Adrenal gland (tissue), 12 donors: ENCODE measurements around the gene ZSWIM8. TPM values are rescaled to one million over a fixed set of nuclear protein-coding genes. Genes with fewer than 3 reads are reported as not detected.

Experiments
- DNase-seq, 7 donors: peaks; one replicate each; pipeline ENCODE4 v3.0.0-alpha.2; 2019 to 2020
- H3K27ac ChIP-seq, 5 donors: fragments of 200-600 bp; sonication (generic) in 4 of 5; 1 replicate in 3 of 5; 2 replicates in 2 of 5; pipeline versions ENCODE4 v1.5.1 to v1.8.0; 2016 to 2020; ENCODE audit warnings: mild to moderate bottlenecking in 1 of 5
- H3K27me3 ChIP-seq: fragments of 200-600 bp; 2 replicates; pipeline ENCODE4 v1.8.0; 2021
- H3K36me3 ChIP-seq, 2 donors: fragments of 200-600 bp; replicated peaks in 1 of 2; 1 replicate in 1 of 2; 2 replicates in 1 of 2; pipeline versions ENCODE4 v1.5.1 to v1.8.0; 2018 to 2022
- H3K4me1 ChIP-seq, 2 donors: fragments of 200-600 bp; replicated peaks in 1 of 2; 1 replicate in 1 of 2; 2 replicates in 1 of 2; pipeline versions ENCODE4 v1.5.1 to v1.8.0; 2018 to 2021
- H3K4me3 ChIP-seq, 4 donors: fragments of 200-600 bp; sonication (generic) in 3 of 4; one replicate each; pipeline ENCODE4 v1.5.1; 2016 to 2018
- H3K9me3 ChIP-seq, 3 donors: fragments of 200-600 bp; sonication (generic) in 1 of 3; replicated peaks in 1 of 3; 1 replicate in 2 of 3; 2 replicates in 1 of 3; pipeline versions ENCODE4 v1.5.1 to v1.8.0; 2016 to 2021
- CTCF ChIP-seq, 6 experiments: fragments of 450-650 bp in 4 of 6; fragments of 200-600 bp in 2 of 6; sonication (generic) in 1 of 6; IDR thresholded peaks; 1 replicate in 5 of 6; 2 replicates in 1 of 6; pipeline versions ENCODE4 v1.5.1 to v1.8.0; 2016 to 2021; ENCODE audit warnings: antibody characterized with exemption in 6 of 6, mild to moderate bottlenecking in 2 of 6, moderate library complexity in 1 of 6
- POLR2A ChIP-seq, 2 donors: fragments of 450-650 bp; IDR thresholded peaks; one replicate each; pipeline ENCODE4 v1.6.1; 2017; ENCODE audit warnings: antibody characterized with exemption in 2 of 2, mild to moderate bottlenecking in 2 of 2, moderate library complexity in 1 of 2
- WGBS, 4 donors: extraction: QIAGEN DNeasy Blood & Tissue Kit in 2 of 4; methylation state at CpG; one replicate each; pipeline versions ENCODE4 v1.1.5 to v1.1.7; 2013 to 2017; 5-methylcytosine and 5-hydroxymethylcytosine counted together
- intact Hi-C, 2 donors: fragments of 100-400 bp; cut with DNase I; formaldehyde crosslinking; loops; one replicate each; pipeline versions ENCODE4 v1.14.1 to v1.15.0; 2022 to 2023
- polyA plus RNA-seq, 3 donors: library from polyadenylated mRNA; stranded (reverse); fragments of 200-250 nt in 2 of 3; fragments of 350-450 nt in 1 of 3; fragmentation: Illumina TruSeq in 1 of 3; extraction: RNeasy Lipid Tissue Mini Kit (QIAGEN cat#74804) in 1 of 3; gene quantifications; one replicate each; pipeline ENCODE4 v1.2.3, GENCODE V29; 2013 to 2014
- total RNA-seq, 9 donors: library from RNA; depleted of rRNA in 4 of 9; stranded (reverse); fragments of >200 nt in 4 of 9; fragments of 120-200 nt in 1 of 9; fragmentation: NEBNext Ultra II Directional in 1 of 9; extraction: Animal tissue kit (Norgen Biotek cat#: 25700) in 1 of 9; gene quantifications; one replicate each; pipeline versions ENCODE4 v1.1.0 to v1.2.4, GENCODE V29; 2013 to 2023
- donor health status: healthy with polysubstance abuse.
- donor health status: Bipolar disorder and iron deficiency.
- donor health status: DM: yes; HTN: yes; CAD: no.
- donor health status: DM: no; HTN: no; CAD: no.
- donor health status: DM: no; HTN: no; CAD: no.
- donor health status: DM: yes; HTN: yes; CAD: no.

Gene ZSWIM8
- total and polyA plus RNA-seq, 12 donors: 55.7 to 714 (median 114) TPM

GRCh38 chr10:73819513-73820093 is 34.2 kb downstream of the ZSWIM8 start:
- Histone ChIP-seq H3K27ac (peak overlapping the region in 1 of 5 donors; percentile 34), H3K4me3 (no peak overlapping the region), H3K36me3 (peaks cover 0 to 21% of the 10 kb centered on the region in 2 donors), H3K4me1 (no peaks in the 10 kb centered on the region), H3K9me3 (no peaks in the 10 kb centered on the region), H3K27me3 (no peaks in the 10 kb centered on the region)
- TF ChIP-seq POLR2A (IDR thresholded peaks at IDR 0.05): no peak
- no peak for TF ChIP-seq CTCF (IDR thresholded peaks at IDR 0.05)
- 70 to 89% (median 80%) methylated on average over 8 to 20 of the region's 20 CpGs for WGBS, 4 donors
- DNase-seq: no peak
- intact Hi-C loops: loop anchor here in 1 of 2 donors (10.0 kb wide), 1 partner anchor 55 kb away; the partner anchor contains the start of gene CAMK2G

- Histone ChIP-seq H3K27me3 (no peaks in the 10 kb centered on the region), H3K4me3 (no peak overlapping the region), H3K36me3 (peaks cover 0 to 19% of the 10 kb centered on the region in 2 donors), H3K27ac (no peak overlapping the region), H3K9me3 (no peaks in the 10 kb centered on the region), H3K4me1 (no peaks in the 10 kb centered on the region)
- intact Hi-C loops: no loop called here
- no peak for DNase-seq
- WGBS, 4 donors: 79 to 86% (median 82%) methylated on average over 7 of the region's 7 CpGs
- TF ChIP-seq POLR2A (IDR thresholded peaks at IDR 0.05) (no peak), CTCF (IDR thresholded peaks at IDR 0.05) (no peak)
Measured at GRCh38 chr10:73823391-73823790, 38.0 kb downstream of the ZSWIM8 start.

GRCh38 chr10:73824146-73824725 is 38.8 kb downstream of the ZSWIM8 start:
- Histone ChIP-seq H3K9me3 (no peaks in the 10 kb centered on the region), H3K4me3 (no peak overlapping the region), H3K36me3 (peaks cover 0 to 19% of the 10 kb centered on the region in 2 donors), H3K4me1 (no peaks in the 10 kb centered on the region), H3K27ac (no peak overlapping the region), H3K27me3 (no peaks in the 10 kb centered on the region)
- DNase-seq: no peak
- intact Hi-C loops: no loop called here
- 93 to 98% (median 96%) methylated on average over 8 to 14 of the region's 14 CpGs for WGBS, 4 donors
- TF ChIP-seq POLR2A (IDR thresholded peaks at IDR 0.05): no peak
- no peak for TF ChIP-seq CTCF (IDR thresholded peaks at IDR 0.05)

GRCh38 chr10:73827346-73828089 is 42.1 kb downstream of the ZSWIM8 start:
- no peak for DNase-seq
- Histone ChIP-seq H3K9me3 (no peaks in the 10 kb centered on the region), H3K4me1 (no peaks in the 10 kb centered on the region), H3K36me3 (peaks cover 0 to 7% of the 10 kb centered on the region in 2 donors), H3K27ac (no peak overlapping the region), H3K4me3 (no peak overlapping the region), H3K27me3 (no peaks in the 10 kb centered on the region)
- WGBS, 4 donors: 87 to 91% (median 90%) methylated on average over 16 to 19 of the region's 19 CpGs
- TF ChIP-seq CTCF (IDR thresholded peaks at IDR 0.05): no peak
- TF ChIP-seq POLR2A (IDR thresholded peaks at IDR 0.05): no peak
- intact Hi-C loops: no loop called here
